B cell (primary cell): ENCODE results near the gene RPS21.

Experiments
- EZH2 ChIP-seq: IDR thresholded peaks from 2 replicates; pipeline ENCODE4 v1.6.1; 2012; ENCODE audit warnings: borderline replicate concordance, low read depth, mild to moderate bottlenecking, moderate library complexity, low read length; ENCODE audit not compliant: insufficient read depth, poor library complexity, severe bottlenecking
- TF ChIP-seq, protein P1 (sequence below): fragments of 200-600 bp; IDR thresholded peaks from one replicate; pipeline ENCODE4 v1.8.0; 2022; ENCODE audit warnings: antibody characterized with exemption, mild to moderate bottlenecking

DNA sequence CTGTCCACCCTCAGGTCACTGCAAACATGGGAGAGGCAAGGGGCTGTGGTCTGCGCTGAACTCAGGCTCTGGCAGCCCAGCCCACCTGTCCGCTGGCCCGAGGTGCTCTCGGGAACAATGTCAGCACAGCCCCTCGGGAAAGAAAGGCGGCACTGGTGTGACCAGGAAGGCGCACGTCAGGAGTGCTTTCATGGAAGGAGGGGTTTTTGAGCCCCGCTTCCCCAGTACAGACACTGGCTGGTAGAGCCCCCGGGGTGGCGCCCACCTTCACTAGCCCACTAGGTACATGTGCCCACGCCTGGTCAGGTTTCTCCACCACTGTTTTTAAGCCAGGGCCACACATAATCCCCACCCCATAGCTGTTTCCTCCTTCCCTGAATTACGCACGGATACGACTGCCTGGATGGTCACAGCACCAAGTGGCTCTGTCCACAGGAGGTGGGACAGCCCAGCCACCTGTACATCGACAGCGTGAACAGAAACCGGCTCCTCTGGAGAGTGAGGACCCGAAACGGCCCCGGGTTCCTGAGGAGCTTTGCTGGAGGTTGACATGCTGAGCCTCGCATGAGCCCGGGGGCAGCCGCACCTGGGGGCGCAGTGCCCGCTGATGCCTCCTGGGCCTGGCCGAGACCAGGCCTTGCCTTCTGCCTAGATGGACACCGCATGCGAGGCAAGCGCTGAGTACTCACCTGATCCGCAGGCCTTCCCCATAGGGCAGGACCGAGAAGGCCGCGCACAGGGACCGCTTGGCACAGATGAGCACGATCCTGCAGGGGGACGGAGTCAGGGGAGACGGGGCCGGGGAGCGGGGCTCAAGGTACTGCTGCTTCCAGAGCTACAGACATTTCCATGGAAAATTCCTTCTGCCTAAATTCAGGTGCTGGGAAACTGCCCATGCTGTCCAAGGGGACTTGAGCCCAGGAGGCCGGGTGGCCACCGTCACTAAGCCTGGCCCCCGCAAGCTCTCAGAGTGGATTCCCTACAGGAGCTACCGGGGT, 7.6 kb downstream of the RPS21 start:
- TF ChIP-seq, protein P1, sequence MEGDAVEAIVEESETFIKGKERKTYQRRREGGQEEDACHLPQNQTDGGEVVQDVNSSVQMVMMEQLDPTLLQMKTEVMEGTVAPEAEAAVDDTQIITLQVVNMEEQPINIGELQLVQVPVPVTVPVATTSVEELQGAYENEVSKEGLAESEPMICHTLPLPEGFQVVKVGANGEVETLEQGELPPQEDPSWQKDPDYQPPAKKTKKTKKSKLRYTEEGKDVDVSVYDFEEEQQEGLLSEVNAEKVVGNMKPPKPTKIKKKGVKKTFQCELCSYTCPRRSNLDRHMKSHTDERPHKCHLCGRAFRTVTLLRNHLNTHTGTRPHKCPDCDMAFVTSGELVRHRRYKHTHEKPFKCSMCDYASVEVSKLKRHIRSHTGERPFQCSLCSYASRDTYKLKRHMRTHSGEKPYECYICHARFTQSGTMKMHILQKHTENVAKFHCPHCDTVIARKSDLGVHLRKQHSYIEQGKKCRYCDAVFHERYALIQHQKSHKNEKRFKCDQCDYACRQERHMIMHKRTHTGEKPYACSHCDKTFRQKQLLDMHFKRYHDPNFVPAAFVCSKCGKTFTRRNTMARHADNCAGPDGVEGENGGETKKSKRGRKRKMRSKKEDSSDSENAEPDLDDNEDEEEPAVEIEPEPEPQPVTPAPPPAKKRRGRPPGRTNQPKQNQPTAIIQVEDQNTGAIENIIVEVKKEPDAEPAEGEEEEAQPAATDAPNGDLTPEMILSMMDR = no peak
- no peak for TF ChIP-seq EZH2
